Activated CD4-positive, CD25-positive, alpha-beta regulatory T cell (primary cell): ENCODE data around the gene SYNPO.

Source experiments
- DNase-seq, 4 experiments: peaks; one replicate each; lab custom pipeline; 2025; lab: John Stamatoyannopoulos, UW

SYNPO gene

DNA sequence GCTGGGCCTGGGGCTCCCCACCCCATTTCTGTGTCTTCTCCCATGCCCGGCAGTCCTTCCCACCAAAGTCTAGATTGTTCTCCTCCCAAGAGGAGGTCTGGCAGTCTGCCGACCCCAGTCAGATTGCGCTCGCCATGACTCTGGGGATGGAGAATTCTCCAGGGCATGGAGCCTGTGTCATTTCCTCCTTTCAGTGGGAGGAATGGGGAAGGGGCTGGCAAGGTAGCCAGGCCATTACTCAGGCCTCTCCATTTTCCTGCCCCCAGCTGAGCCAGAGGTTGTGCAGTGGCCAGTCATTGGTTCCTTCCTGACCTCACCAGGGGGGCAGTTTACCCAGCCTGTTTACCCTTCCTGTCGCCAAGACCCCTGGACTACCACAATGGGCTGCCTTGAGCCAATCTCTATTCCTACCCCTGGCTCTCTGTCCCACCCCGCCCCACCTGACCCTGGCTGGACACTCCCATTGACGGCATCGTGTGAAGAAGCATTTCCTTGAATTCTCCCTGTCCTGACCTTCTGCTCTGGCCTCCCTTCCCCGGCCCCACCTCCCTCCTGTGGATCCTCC is 628 bp downstream of the SYNPO start:
- no peak for DNase-seq

GRCh38 chr5:150641824-150642566 is 1.5 kb downstream of the SYNPO start:
- DNase-seq, result no peak

DNA sequence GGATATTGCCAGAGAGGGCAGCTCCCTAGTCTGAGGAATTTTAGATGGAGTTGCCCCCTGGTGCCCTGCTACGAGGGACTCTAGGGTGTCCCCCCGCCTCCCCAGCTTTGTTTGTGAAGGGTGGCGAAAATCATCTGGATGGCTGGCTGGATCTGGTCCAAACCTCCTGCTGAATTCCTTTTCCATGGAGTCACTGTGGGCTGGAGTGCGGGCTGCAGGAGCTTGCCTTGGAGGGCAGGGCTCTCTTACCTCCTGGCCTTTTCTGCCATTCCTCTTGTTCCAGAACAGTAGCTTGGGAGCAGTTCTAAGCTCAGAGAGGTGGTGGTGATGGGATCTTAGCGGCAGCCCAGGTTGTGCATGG is 2.1 kb downstream of the SYNPO start:
- DNase-seq, result no peak

- DNase-seq, result no peak
Observed at GRCh38 chr5:150642991-150643710, 2.7 kb downstream of the SYNPO start.

- DNase-seq, result no peak
Observed at GRCh38 chr5:150644058-150644457, 3.6 kb downstream of the SYNPO start.

- no peak for DNase-seq
Observed at GRCh38 chr5:150644514-150644913, 4.1 kb downstream of the SYNPO start.

GRCh38 chr5:150645070-150645700 is 4.7 kb downstream of the SYNPO start:
- no peak for DNase-seq

GRCh38 chr5:150647275-150648251 is 7.1 kb downstream of the SYNPO start:
- no peak for DNase-seq

- no peak for DNase-seq
Observed at GRCh38 chr5:150648294-150649107, 8.0 kb downstream of the SYNPO start.

DNA sequence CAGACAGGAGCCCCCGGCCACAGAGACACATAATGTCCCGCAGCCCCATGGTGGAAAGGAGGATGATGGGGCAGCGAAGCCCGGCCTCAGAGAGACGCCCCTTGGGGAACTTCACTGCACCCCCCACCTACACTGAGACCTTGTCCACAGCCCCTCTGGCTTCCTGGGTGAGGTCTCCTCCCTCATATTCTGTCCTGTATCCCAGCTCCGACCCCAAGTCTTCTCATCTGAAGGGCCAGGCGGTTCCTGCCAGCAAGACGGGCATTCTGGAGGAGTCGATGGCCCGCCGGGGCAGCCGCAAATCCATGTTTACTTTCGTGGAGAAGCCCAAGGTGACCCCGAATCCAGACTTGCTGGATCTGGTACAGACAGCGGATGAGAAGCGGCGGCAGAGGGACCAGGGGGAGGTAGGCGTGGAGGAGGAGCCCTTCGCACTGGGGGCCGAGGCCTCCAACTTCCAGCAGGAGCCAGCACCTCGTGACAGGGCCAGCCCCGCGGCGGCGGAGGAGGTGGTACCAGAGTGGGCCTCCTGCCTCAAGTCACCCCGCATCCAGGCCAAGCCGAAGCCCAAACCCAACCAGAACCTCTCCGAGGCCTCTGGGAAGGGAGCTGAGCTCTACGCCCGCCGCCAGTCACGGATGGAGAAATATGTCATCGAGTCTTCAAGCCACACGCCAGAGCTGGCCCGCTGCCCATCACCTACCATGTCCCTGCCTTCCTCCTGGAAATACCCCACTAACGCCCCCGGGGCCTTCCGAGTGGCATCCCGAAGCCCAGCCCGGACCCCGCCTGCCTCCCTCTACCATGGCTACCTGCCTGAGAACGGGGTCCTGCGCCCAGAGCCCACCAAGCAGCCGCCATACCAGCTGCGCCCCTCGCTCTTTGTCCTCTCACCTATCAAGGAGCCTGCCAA is 8.9 kb downstream of the SYNPO start:
- DNase-seq, result no peak

GRCh38 chr5:150650021-150651006 is 9.9 kb downstream of the SYNPO start:
- DNase-seq, result no peak

DNA sequence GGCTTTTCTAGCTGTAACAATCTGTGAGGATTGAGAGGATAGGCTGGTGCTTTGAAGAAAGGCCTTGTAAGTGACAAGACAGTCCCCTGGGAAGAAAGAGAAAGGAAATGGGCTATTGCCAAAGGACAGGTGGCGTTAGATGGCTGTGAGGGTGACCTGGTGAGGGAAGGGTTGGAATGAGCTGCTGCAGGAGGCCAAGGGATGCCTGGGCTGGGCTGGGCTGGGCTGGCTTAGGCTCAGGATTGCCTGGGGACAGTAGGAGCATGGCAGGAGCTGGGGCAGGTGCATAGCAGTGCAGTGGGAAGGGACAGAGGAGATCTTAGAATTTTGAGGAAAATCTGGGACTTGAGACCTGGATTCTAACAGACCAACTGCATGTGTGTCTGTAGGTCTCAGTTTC is 10.9 kb downstream of the SYNPO start:
- DNase-seq, result no peak

- no peak for DNase-seq
Observed at GRCh38 chr5:150651924-150652671, 11.6 kb downstream of the SYNPO start.

DNA sequence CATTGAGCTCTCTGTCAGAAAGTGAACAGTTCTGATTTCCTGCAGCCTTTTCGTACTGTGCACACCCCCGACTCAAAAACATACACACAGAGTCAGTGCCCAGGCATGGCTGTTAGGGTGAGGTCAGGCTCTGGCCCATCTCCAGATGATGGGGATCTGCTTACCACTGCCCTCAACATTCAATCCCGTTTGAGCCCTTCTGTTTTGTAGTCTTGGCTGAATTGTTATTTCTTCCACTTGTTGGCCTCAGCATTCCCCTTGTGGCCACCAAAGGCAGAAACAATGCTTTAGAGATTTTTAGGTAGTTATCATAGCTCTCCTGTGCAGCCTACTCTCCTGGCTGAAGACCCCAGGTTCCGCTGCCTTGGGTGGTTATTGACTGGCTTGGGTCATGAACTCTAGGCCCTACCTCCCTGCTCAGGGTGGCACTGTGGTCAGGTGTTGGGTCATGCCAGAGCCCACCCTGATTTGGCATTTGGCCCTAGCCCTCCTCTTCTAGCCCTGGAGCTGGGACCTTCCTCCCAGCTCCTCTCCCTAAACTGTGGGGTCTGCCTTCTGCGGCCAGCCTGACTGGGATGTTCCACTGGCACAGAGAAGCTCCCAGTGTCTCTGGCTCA is 12.8 kb downstream of the SYNPO start:
- no peak for DNase-seq

- no peak for DNase-seq
Observed at GRCh38 chr5:150653762-150654556, 13.5 kb downstream of the SYNPO start.

DNA sequence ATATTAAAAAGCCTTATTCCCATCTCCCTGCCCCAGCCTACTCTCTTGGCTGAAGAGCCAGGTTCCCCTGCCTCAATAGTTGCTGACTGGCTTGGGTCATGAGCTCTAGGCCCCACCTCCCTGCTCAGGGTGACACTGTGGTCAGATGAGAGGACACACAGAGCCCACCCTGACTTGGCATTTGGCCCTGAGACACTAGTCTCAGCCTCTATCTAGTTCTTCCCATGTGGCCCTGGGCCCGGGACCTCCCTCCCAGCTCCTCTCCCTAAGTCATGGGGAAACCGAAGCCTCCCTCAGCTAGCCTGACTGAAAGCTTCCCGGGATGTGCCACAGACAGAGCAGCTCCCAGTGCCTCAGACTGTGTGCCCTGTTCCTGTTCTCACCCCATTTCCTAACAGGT is 14.8 kb downstream of the SYNPO start:
- DNase-seq, result no peak
